Osteoblast (primary cell): Measurements from ENCODE around the gene TOR1A. TPM values are rescaled to one million over a fixed set of nuclear protein-coding genes. Genes with fewer than 3 reads are reported as not detected.

ENCODE experiments used
- DNase-seq: peaks from one replicate; pipeline ENCODE4 v3.0.0; 2011; ENCODE audit warnings: low spot score, mixed read lengths; ENCODE audit not compliant: insufficient read length; ENCODE audit errors: missing footprints
- H2AFZ ChIP-seq: 2 replicates; pipeline ENCODE4 v1.6.0; 2011; ENCODE audit warnings: mild to moderate bottlenecking, low read length
- H3K27ac ChIP-seq: 2 replicates; pipeline ENCODE4 v1.5.1; 2011; ENCODE audit warnings: mild to moderate bottlenecking, low read depth, low read length, moderate library complexity
- H3K27me3 ChIP-seq: 2 replicates; pipeline ENCODE4 v1.6.0; 2012; ENCODE audit warnings: mild to moderate bottlenecking, control low read depth, inconsistent platforms, low read length, moderate library complexity; ENCODE audit not compliant: insufficient read depth
- H3K36me3 ChIP-seq: 2 replicates; pipeline ENCODE4 v1.5.1; 2011; ENCODE audit warnings: mild to moderate bottlenecking, low read length, control low read depth, moderate library complexity; ENCODE audit not compliant: insufficient read depth
- H3K4me1 ChIP-seq: 2 replicates; pipeline ENCODE4 v1.5.1; 2011; ENCODE audit warnings: mild to moderate bottlenecking, low read length, control low read depth, moderate library complexity; ENCODE audit not compliant: insufficient read depth
- H3K4me2 ChIP-seq: 2 replicates; pipeline ENCODE4 v1.6.0; 2011; ENCODE audit warnings: mild to moderate bottlenecking, low read length; ENCODE audit not compliant: insufficient read depth
- H3K4me3 ChIP-seq: fragments of 200-600 bp; sonication (generic); 3 replicates; pipeline ENCODE4 v1.5.1; 2012; ENCODE audit warnings: mild to moderate bottlenecking, low read length, inconsistent platforms; ENCODE audit not compliant: insufficient read depth
- H3K79me2 ChIP-seq: 2 replicates; pipeline ENCODE4 v1.6.0; 2012; ENCODE audit warnings: mild to moderate bottlenecking, low read length, control low read depth, inconsistent platforms; ENCODE audit not compliant: insufficient read depth
- H3K9me3 ChIP-seq: 2 replicates; pipeline ENCODE4 v1.5.1; 2011; ENCODE audit warnings: low read depth, low read length, control low read depth
- H4K20me1 ChIP-seq: 2 replicates; pipeline ENCODE4 v1.6.0; 2012; ENCODE audit warnings: mild to moderate bottlenecking, low read length, control low read depth; ENCODE audit not compliant: insufficient read depth
- total RNA-seq: library from RNA; depleted of rRNA; stranded (reverse); fragments of >200 nt; gene quantifications from 2 replicates; pipeline ENCODE4 v1.2.3, GENCODE V29; 2012
- TF ChIP-seq, protein P1 (sequence below): IDR thresholded peaks from 2 replicates; pipeline ENCODE4 v1.5.1; 2011; ENCODE audit warnings: mild to moderate bottlenecking, low read depth, low read length, moderate library complexity; ENCODE audit errors: extremely low read depth

The TOR1A gene
- total RNA-seq, 1 donor, result 52.1 TPM

GRCh38 chr9:129858167-129858962, 34.4 kb upstream of the TOR1A start:
- Histone ChIP-seq H2AFZ (no peak overlapping the region), H3K27ac (no peak overlapping the region), H3K36me3 (peaks cover 64% of the 10 kb centered on the region), H3K4me2 (no peak overlapping the region), H3K4me1 (no peaks in the 10 kb centered on the region), H3K4me3 (no peak overlapping the region), H3K27me3 (no peaks in the 10 kb centered on the region), H4K20me1 (peaks cover 5% of the 10 kb centered on the region), H3K79me2 (no peaks in the 10 kb centered on the region), H3K9me3 (no peaks in the 10 kb centered on the region)
- DNase-seq, result no peak
- TF ChIP-seq, protein P1, sequence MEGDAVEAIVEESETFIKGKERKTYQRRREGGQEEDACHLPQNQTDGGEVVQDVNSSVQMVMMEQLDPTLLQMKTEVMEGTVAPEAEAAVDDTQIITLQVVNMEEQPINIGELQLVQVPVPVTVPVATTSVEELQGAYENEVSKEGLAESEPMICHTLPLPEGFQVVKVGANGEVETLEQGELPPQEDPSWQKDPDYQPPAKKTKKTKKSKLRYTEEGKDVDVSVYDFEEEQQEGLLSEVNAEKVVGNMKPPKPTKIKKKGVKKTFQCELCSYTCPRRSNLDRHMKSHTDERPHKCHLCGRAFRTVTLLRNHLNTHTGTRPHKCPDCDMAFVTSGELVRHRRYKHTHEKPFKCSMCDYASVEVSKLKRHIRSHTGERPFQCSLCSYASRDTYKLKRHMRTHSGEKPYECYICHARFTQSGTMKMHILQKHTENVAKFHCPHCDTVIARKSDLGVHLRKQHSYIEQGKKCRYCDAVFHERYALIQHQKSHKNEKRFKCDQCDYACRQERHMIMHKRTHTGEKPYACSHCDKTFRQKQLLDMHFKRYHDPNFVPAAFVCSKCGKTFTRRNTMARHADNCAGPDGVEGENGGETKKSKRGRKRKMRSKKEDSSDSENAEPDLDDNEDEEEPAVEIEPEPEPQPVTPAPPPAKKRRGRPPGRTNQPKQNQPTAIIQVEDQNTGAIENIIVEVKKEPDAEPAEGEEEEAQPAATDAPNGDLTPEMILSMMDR, result no peak

DNA sequence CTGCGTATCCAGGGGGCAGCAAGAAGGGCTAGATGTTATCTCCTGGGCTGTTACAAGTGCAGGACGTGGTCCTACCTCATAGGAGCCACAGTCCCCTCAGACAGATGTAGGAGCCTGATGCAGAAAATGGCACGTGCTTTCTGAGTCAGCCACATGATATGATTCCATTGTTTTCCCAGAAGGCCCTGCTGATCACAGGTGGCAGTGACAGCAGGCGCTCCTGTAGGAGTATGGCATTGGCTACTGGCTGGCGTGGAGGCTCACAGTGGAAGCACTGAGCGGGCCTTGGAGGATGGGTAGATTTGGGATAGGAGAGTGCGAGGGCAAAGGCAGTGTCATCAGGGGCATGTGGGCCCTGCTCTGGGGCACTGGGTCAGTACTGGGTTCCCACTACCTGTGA, 33.3 kb upstream of the TOR1A start:
- Histone ChIP-seq H3K27me3 (no peaks in the 10 kb centered on the region), H3K4me2 (no peak overlapping the region), H3K36me3 (peaks cover 71% of the 10 kb centered on the region), H3K4me1 (no peaks in the 10 kb centered on the region), H4K20me1 (peaks cover 5% of the 10 kb centered on the region), H3K4me3 (no peak overlapping the region), H3K79me2 (no peaks in the 10 kb centered on the region), H3K27ac (no peak overlapping the region), H2AFZ (no peak overlapping the region), H3K9me3 (no peaks in the 10 kb centered on the region)
- TF ChIP-seq, protein P1, result no peak
- no peak for DNase-seq

DNA sequence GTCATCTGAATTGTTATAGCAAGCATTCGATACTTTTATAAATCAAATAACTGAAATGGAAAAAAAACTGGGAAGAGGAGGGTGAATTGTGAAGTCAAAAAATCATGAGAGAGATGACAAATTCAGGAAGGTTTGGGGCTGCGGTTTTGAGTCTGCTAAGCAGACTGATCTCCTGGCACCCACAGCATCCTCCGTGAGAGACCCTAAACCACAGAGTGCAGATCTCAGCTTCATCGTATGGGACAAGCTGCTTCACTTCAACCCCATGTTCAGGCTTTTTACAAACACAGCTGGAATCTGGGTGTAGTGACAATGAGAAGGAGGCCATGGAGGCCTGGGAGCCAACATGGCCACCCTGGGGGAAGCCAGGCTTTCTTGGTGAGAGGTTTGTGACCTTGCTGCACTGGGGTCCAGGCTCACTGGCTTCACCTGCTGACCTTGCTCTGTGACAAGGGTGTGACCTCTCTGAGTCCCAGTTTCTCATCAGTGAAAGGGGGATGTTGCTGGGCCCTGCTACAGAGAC, 30.7 kb upstream of the TOR1A start:
- no peak overlapping the region for H3K4me2 ChIP-seq
- H3K4me3 ChIP-seq, result no peak overlapping the region
- no peaks in the 10 kb centered on the region for H3K27me3 ChIP-seq
- no peak overlapping the region for H2AFZ ChIP-seq
- H4K20me1 ChIP-seq, result peaks cover 11% of the 10 kb centered on the region
- no peak for DNase-seq
- TF ChIP-seq, protein P1, result no peak
- H3K27ac ChIP-seq, result no peak overlapping the region
- peaks cover 66% of the 10 kb centered on the region for H3K36me3 ChIP-seq
- H3K4me1 ChIP-seq, result peaks cover 15% of the 10 kb centered on the region
- H3K9me3 ChIP-seq, result no peaks in the 10 kb centered on the region
- no peaks in the 10 kb centered on the region for H3K79me2 ChIP-seq

- Histone ChIP-seq H3K9me3 (no peaks in the 10 kb centered on the region), H3K4me2 (no peak overlapping the region), H3K36me3 (peaks cover 60% of the 10 kb centered on the region), H3K79me2 (no peaks in the 10 kb centered on the region), H2AFZ (no peak overlapping the region), H4K20me1 (peaks cover 16% of the 10 kb centered on the region), H3K27ac (no peak overlapping the region), H3K27me3 (no peaks in the 10 kb centered on the region), H3K4me3 (no peak overlapping the region), H3K4me1 (peaks cover 20% of the 10 kb centered on the region)
- TF ChIP-seq, protein P1, result no peak
- no peak for DNase-seq
These were observed 29.7 kb upstream of the TOR1A start for GRCh38 chr9:129853614-129854013.
